WTC11 (cell line): ENCODE results near the gene ABCB1.

ENCODE experiments used
- HMGA2 ChIP-seq: fragments of 250-450 bp; sonication (Bioruptor Pico); IDR thresholded peaks from 2 replicates; pipeline ENCODE4 v1.4.0; 2021; ENCODE audit warnings: mild to moderate bottlenecking, moderate library complexity
- SP1 ChIP-seq: sonication (generic); formaldehyde crosslinking; conservative IDR thresholded peaks from 2 replicates; pipeline ENCODE4 v1.8.1; 2022; ENCODE audit warnings: missing genetic modification reagents
- TP53 ChIP-seq: sonication (generic); formaldehyde crosslinking; IDR thresholded peaks from 2 replicates; pipeline ENCODE4 v1.8.1; 2023; ENCODE audit warnings: mild to moderate bottlenecking, missing genetic modification reagents
- TF ChIP-seq, protein P1 (sequence below): fragments of 250-450 bp; sonication (Bioruptor Pico); conservative IDR thresholded peaks from 2 replicates; pipeline ENCODE4 v1.9.0; 2021; ENCODE audit warnings: mild to moderate bottlenecking
- TF ChIP-seq, protein P2 (sequence below): sonication (generic); formaldehyde crosslinking; IDR thresholded peaks from 2 replicates; pipeline ENCODE4 v1.8.0; 2022; ENCODE audit warnings: mild to moderate bottlenecking, missing genetic modification reagents
- TF ChIP-seq, protein P3 (sequence below): fragments of 200-600 bp; IDR thresholded peaks from 2 replicates; pipeline ENCODE4 v1.8.0; 2022; ENCODE audit warnings: antibody characterized with exemption

DNA sequence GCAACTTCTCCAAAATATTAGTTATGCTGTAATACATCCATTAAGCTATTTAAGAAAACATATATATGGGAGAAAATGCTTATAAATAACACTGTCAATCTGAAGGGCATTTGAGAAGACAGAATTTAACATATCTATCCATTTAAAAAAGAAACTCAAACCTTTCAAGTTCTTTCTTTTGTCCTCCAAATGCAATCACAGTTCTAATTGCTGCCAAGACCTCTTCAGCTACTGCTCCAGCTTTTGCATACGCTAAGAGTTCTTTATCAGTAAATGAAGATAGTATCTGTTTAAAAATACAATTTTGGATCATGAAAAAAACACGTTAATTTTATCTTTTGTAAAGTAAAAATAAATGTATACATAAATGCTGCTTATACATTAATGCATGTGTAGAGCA, 39.6 kb downstream of the ABCB1 start:
- TF ChIP-seq, protein P1, sequence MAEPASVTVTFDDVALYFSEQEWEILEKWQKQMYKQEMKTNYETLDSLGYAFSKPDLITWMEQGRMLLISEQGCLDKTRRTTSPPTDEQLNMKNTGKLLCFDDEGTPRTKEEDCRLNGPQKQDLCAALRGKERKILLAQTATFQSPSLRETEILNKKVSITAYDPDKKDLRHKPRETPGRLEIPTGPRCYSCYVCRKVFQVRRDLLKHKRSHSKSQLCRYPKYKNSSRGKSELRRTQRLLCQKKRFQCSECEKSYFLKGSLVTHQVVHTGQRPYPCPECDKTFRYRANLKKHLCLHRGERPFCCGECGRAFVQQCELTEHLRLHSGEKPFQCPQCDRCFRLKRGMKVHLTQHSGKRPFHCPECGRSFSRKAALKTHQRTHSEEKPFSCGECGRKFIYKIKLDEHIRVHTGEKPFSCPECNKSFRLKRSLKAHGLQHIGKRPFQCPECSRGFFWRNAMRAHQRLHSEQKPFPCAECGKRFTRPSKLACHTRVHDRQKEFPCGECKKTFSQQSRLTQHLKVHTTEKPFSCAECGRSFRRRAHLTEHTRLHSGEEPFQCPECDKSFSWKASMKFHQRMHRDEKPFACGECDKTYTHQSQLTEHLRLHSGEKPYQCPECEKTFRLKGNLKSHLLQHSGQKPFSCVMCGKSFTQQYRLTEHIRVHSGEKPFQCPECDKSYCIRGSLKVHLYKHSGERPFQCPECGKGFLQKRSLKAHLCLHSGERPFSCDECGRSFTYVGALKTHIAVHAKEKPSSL (CRISPR knock-in tag) = no peak
- TF ChIP-seq, protein P2, sequence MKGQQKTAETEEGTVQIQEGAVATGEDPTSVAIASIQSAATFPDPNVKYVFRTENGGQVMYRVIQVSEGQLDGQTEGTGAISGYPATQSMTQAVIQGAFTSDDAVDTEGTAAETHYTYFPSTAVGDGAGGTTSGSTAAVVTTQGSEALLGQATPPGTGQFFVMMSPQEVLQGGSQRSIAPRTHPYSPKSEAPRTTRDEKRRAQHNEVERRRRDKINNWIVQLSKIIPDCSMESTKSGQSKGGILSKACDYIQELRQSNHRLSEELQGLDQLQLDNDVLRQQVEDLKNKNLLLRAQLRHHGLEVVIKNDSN (CRISPR knock-in tag) = no peak
- TF ChIP-seq HMGA2 (CRISPR knock-in tag) (no peak), TP53 (no peak), SP1 (no peak)
- TF ChIP-seq, protein P3, sequence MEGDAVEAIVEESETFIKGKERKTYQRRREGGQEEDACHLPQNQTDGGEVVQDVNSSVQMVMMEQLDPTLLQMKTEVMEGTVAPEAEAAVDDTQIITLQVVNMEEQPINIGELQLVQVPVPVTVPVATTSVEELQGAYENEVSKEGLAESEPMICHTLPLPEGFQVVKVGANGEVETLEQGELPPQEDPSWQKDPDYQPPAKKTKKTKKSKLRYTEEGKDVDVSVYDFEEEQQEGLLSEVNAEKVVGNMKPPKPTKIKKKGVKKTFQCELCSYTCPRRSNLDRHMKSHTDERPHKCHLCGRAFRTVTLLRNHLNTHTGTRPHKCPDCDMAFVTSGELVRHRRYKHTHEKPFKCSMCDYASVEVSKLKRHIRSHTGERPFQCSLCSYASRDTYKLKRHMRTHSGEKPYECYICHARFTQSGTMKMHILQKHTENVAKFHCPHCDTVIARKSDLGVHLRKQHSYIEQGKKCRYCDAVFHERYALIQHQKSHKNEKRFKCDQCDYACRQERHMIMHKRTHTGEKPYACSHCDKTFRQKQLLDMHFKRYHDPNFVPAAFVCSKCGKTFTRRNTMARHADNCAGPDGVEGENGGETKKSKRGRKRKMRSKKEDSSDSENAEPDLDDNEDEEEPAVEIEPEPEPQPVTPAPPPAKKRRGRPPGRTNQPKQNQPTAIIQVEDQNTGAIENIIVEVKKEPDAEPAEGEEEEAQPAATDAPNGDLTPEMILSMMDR = no peak
